Astrocyte of the spinal cord (primary cell): Measurements from ENCODE around the gene STK31.
"Not testable (repeated sequence)": the region's sequence is repeated elsewhere in the genome, so short reads cannot be mapped to it uniquely, and the experiment has no call there.

ENCODE experiments used
- DNase-seq: peaks from one replicate; pipeline ENCODE4 v3.0.0; 2011; ENCODE audit warnings: low read depth, low spot score
- H3K4me3 ChIP-seq: 2 replicates; pipeline ENCODE4 v1.5.1; 2011; ENCODE audit warnings: low read depth, mild to moderate bottlenecking, low read length, moderate library complexity
- in situ Hi-C: cut with HindIII; loops from 2 replicates; pipeline ENCODE4 v1.10.0; 2017; ENCODE audit warnings: low sequenced_read_pairs
- TF ChIP-seq, protein P1 (sequence below): IDR thresholded peaks from 2 replicates; pipeline ENCODE4 v1.5.1; 2012; ENCODE audit warnings: low read depth, mild to moderate bottlenecking, low read length, inconsistent platforms

The STK31 gene

DNA sequence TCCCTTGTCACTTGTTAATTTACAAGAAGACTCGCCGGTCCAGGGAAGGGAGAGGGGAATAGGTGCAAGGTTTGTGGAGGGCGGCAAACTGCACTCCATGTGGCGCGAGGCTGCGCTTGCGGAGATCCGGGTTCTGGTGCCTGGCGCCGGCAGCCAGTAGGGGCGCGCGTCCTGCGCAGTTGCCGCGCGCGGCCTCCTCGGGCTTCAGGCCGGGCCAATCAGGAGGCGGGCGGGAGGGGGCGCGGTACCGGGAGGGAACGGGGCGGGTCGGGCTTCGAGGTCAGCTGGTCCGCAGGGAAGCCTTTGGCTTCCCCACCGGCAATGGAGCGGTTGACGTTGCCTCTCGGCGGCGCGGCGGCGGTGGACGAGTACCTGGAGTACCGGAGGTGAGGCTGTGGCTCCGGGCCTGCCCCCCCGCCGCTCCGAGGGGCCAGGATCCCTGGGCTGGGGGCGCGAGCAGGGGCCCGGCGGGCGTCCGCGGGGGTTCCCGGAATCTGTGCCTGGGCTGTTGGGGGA lies 30.1 kb upstream of the STK31 start, which contains the start of gene FAM221A:
Gene FAM221A (plus strand): TSS at position 302 of the 516 bp plus-strand sequence. CDS start 20 bp downstream, at position 322.
- peak within 1 kb of the TSS; percentile 60 for H3K4me3 ChIP-seq
- peak; percentile 83 for DNase-seq
- in situ Hi-C loops, result no loop called here
- TF ChIP-seq, protein P1, sequence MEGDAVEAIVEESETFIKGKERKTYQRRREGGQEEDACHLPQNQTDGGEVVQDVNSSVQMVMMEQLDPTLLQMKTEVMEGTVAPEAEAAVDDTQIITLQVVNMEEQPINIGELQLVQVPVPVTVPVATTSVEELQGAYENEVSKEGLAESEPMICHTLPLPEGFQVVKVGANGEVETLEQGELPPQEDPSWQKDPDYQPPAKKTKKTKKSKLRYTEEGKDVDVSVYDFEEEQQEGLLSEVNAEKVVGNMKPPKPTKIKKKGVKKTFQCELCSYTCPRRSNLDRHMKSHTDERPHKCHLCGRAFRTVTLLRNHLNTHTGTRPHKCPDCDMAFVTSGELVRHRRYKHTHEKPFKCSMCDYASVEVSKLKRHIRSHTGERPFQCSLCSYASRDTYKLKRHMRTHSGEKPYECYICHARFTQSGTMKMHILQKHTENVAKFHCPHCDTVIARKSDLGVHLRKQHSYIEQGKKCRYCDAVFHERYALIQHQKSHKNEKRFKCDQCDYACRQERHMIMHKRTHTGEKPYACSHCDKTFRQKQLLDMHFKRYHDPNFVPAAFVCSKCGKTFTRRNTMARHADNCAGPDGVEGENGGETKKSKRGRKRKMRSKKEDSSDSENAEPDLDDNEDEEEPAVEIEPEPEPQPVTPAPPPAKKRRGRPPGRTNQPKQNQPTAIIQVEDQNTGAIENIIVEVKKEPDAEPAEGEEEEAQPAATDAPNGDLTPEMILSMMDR, result peak; percentile 73

DNA sequence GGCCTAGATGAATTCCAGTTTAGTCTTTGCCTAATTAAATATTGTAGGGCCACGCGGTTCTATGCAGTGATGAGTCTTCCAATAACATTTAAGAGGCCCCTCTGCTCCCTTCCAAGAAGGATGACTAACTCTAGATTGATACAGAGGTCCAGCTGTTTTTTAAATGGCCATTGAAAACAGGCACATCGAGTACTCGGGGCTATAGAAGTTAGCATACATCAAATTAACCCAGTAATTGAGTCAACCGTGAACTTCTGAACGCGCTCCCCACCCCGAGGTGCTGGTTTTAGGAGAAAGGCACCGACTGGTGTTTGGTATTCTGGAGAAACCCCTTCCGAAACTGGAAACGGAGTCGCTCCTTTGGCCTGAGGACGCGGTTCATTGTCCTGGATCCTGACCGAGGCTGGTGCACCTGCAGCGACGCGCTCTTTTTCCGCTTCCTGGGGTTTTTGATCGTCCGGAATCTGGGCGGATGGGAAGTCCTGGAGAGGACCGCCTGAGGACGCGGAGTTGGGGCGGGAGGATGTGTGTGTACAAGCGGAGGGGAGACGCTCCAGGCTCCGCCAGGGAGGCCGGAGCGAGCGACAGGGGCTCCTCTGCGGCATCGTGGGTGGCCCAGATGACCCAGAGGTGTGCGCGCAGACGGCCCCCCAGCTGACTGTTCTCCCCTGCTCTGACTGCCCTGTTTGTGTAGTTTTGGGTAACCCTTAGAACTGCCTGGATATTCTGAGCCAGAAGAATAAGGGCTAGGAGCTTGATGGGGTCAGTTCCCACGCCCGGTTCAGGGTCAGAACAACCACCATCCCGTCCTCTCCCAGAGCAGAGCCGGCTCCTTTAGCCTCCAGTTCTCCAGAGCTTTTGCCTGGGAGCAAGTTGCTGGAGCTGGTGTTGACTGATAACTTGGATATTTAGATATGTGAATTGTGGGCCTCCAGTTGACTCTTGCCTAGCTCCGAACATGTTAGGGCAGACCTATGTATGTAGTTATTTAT lies 29.3 kb upstream of the STK31 start:
- TF ChIP-seq, protein P1, result no peak
- H3K4me3 ChIP-seq, result peak overlapping the region; percentile 60
- DNase-seq, result peak; percentile 43
- in situ Hi-C loops, result no loop called here

DNA sequence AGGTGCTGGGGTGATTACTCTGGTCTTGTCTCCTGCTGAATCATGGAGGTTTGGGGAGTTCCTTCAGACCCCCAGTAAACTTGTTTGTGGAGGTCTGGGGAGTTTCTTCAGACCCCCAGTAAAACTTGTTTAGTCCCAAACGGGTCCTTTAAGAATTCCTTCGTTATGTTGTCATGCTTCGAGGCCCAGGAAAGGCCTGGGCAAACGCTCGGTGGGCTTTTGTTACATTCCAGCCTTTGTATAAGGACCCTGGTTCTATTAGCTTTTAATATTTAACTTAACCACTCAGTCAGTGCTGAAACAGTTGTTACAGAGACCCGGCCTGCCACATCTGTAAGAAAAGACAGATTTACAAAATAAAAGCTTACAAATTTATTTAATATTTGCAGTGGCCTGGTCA lies 26.0 kb upstream of the STK31 start:
- DNase-seq, in situ Hi-C loops, H3K4me3 ChIP-seq: not testable (repeated sequence)

DNA sequence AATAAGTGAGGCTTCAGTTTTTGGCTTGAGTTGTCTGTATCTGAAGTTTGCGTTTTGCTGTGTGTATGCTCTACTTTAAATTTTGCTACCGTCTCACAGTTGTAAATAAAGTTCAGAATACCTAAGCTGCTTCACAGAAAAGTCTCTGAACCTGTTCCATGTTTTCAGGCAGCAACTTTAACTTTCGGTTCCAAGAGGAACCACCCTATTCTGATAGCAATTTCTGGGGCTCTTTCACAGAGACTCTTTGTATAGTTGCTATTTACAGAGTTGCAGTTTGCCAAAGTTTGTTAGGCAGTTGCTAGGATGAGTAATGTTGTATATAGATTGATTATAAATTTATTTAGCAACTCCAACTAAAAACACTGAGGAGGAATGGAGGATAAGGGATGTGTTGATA lies 24.3 kb upstream of the STK31 start:
- TF ChIP-seq, protein P1, result no peak
- no peak overlapping the region for H3K4me3 ChIP-seq
- peak; percentile 18 for DNase-seq
- in situ Hi-C loops, result no loop called here

DNA sequence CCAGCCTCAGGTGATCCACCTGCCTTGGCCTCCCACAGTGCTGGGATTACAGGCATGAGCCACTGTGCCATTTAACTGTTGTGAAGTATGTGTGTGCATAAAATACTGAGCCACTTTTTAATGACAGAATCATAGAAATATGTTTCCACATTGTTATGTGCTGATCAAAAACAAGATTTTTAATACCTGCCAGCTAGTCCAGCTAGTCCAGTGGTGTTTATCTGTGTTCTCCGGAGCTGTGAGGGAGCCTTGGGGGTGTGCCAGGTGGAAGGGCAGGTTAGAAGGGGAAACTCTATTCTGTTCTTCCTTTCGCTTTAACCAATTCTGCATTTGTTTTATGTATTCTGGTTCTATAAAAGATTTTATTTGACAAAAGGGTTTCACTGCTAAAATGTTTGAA lies 23.0 kb upstream of the STK31 start:
- in situ Hi-C loops, result no loop called here
- DNase-seq, result no peak
- no peak overlapping the region for H3K4me3 ChIP-seq
- TF ChIP-seq, protein P1, result no peak

DNA sequence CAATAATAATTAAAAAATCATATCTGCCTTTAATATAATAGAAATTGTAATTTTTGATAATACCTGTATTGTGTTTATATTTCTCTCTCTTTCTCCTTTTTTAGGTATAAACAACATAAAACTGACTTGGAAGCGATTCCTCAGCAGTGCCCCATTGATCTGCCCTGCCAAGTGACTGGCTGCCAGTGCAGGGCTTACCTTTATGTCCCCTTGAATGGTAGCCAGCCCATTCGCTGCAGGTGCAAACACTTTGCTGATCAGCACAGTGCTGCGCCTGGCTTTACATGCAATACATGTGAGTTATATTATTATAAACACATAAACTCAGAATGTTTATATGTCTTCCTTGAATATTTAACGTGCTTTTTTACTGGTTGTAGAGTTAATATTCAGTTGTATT lies 20.9 kb upstream of the STK31 start:
- TF ChIP-seq, protein P1, result no peak
- in situ Hi-C loops, result no loop called here
- no peak for DNase-seq
- H3K4me3 ChIP-seq, result no peak overlapping the region

DNA sequence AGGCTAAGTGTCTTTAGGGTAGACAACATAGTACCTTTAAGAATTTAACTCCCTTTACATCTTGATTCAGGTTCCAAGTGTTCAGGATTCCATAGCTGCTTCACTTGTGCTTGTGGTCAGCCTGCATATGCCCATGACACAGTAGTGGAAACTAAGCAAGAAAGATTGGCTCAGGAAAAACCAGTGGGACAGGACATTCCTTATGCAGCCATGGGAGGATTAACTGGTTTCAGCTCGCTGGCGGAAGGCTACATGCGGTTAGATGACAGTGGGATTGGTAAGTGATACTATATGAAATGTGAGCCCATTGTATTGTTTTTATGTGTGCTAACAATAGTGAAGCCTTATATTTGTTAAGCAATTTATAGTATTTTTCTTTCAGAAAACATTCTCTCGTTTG lies 18.7 kb upstream of the STK31 start:
- TF ChIP-seq, protein P1, result no peak
- in situ Hi-C loops, result no loop called here
- H3K4me3 ChIP-seq, result no peak overlapping the region
- DNase-seq, result peak; percentile 55
